A549 treated with GW870086 at 1 μM for 4 hours (cell line): Measurements from ENCODE around the gene PER2. TPM values are rescaled to one million over a fixed set of nuclear protein-coding genes. Genes with fewer than 3 reads are reported as not detected.

Experiments
- total RNA-seq: library from RNA; stranded (reverse); fragments of 200-300 nt; extraction: Qiagen RNA extraction; gene quantifications from 5 replicates; pipeline ENCODE4 v1.2.3, GENCODE V29; 2022; ENCODE audit warnings: low read depth

The PER2 gene
- total RNA-seq, result 6.0 to 9.1 TPM (median 7.7 TPM) in 5 replicates

GRCh38 chr2:238287737-238288649 lies at the start of gene PER2:
PER2 (minus strand) TSS chr2:238288610; CDS start chr2:238277936, 10,674 bp downstream.

GRCh38 chr2:238320246-238320647 lies 31.8 kb upstream of the PER2 start, which contains the start of gene TRAF3IP1:
TRAF3IP1 (plus strand) TSS chr2:238320518; CDS start chr2:238320663, 145 bp downstream.

GRCh38 chr2:238239863-238240756 lies 48.3 kb downstream of the PER2 start, which contains the start of gene HES6:
HES6 (minus strand) TSS chr2:238240038; CDS start chr2:238239905, 133 bp downstream.

DNA sequence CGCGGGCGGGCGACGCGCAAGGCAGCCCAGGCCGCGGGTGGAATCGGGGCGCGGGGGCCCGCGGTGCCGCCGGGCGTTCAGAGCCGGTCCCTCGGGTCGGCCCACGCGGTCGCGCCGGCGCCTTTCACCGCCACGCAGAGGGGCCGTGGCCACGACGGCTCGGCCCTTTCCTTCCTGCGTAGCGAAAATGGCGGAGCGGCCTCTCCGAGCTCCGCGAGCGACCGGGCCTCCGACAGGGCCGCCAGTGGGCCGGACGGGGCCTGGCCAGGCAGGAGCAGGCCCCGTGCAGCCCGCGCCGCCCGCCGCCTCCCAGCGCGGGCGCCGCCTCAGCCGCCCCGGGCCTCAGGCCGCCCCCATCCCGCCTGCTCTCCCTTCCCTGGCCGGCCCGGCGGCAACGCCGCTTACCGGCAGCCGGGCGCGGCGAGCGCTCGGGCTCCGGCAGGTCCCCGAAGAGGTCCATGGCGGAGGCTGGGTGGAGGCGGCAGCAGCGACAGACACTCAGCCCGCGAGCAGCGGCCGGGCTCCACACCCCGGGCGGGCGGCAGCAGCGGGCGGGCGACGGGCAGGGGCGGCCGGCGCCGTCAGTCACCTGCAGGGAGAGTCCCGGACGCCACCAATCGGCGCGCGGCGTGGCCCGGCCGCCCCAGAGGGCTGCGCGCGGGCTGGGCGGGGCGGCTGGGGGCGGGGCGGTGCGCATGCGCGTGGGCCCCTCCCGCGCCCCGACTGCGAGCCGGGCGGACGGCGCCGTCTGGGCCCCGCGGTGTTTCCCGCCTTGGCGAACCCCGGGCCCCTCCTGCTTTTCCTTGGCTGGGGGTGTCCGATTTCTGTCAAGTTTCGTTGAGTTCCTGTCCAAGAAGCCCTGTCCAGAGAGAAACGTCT lies 85.1 kb downstream of the PER2 start, which contains the start of gene ILKAP:
Gene ILKAP (minus strand): TSS at position 602 of the 879 bp plus-strand sequence. CDS start 142 bp downstream, at position 460.

Other genes with a start within 250 kb of the PER2 start
- gene SCLY, start 227.6 kb downstream of the PER2 start, total RNA-seq, result 16.3 to 23.2 TPM (median 21.6 TPM) in 5 replicates
- gene ESPNL, start 188.3 kb downstream of the PER2 start, total RNA-seq, result 0.10 to 0.17 TPM (median 0.15 TPM) in 5 replicates
- 0.17 to 0.45 TPM (median 0.21 TPM) in 5 replicates for gene KLHL30, start 149.9 kb downstream of the PER2 start, total RNA-seq
- 6.7 to 9.2 TPM (median 7.7 TPM) in 5 replicates for gene ERFE, start 129.6 kb downstream of the PER2 start, total RNA-seq
- 37.1 to 42.3 TPM (median 39.4 TPM) in 5 replicates for gene ILKAP, start 84.9 kb downstream of the PER2 start, total RNA-seq
- gene HES6, start 48.6 kb downstream of the PER2 start, total RNA-seq, result 11.0 to 14.8 TPM (median 13.8 TPM) in 5 replicates
- gene TRAF3IP1, start 31.9 kb upstream of the PER2 start, total RNA-seq, result 11.9 to 16.0 TPM (median 12.6 TPM) in 5 replicates
- 34.1 to 57.1 TPM (median 55.9 TPM) in 5 replicates for gene ASB1, start 138.3 kb upstream of the PER2 start, total RNA-seq